Fibroblast of villous mesenchyme (primary cell): Measurements from ENCODE around the gene DET1. TPM values are rescaled to one million over a fixed set of nuclear protein-coding genes. Genes with fewer than 3 reads are reported as not detected.

Experiments
- DNase-seq: peaks from one replicate; pipeline ENCODE4 v3.0.0-alpha.2; 2010; ENCODE audit warnings: low read depth
- H3K4me3 ChIP-seq: 2 replicates; pipeline ENCODE4 v1.5.1; 2011; ENCODE audit warnings: low read depth, mild to moderate bottlenecking, low read length
- CTCF ChIP-seq: IDR thresholded peaks from 2 replicates; pipeline ENCODE4 v1.5.1; 2012; ENCODE audit warnings: low read depth, mild to moderate bottlenecking, low read length; ENCODE audit not compliant: insufficient read depth
- total RNA-seq: library from RNA; depleted of rRNA; stranded (reverse); fragments of >200 nt; gene quantifications from 2 replicates; pipeline ENCODE4 v1.2.3, GENCODE V29; 2012

Gene DET1
- total RNA-seq, result 6.4 and 7.8 TPM in 2 replicates

DNA sequence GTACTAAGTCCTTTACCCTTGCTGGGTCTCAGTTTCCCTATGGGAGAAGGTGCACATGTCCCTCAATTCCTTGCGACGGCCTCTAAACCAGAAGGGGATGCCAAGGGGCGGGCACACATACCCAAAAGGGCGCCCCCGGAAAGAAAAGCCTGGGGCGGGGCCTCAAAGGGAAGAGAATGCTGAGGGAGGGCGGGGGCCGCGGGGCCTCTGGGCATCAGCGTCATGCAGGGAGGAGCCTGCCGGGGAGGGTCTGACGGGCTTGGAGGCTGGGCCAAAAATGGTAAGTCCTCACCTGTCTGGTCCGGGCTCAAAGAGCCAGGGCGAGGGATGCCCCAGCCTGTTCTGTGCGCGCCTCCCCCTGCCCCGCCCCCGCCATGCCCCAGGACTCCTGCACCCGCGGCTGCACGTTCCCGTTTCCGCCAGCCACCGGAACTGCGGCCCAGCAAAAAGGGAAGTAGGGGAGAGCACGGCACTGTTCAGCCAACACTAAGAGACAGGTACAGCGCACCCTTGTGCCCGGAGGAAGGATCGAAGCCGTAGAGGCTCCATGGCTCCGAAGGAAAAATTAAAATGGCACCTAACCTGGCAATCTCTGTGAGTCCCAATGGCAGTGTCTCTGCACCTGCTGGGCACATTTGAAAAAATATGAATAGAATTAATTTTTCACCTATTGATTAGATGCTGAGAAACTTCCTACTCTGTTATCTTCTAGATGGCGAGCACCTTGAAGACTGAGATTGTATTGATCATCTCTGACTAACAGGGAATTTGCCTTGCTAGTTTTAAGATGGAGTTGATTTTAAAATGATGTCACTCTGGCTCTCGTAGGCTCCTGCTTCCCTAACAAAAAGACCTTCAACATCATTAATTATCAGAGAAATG, at the start of gene DET1:
DET1 (minus strand) TSS at position 434 of the 882 bp plus-strand sequence. CDS start 14,976 bp downstream, outside the sequence.
- H3K4me3 ChIP-seq, result peak within 1 kb of the TSS; percentile 81
- peak; percentile 95 for DNase-seq
- peak; percentile 84 for TF ChIP-seq CTCF

DNA sequence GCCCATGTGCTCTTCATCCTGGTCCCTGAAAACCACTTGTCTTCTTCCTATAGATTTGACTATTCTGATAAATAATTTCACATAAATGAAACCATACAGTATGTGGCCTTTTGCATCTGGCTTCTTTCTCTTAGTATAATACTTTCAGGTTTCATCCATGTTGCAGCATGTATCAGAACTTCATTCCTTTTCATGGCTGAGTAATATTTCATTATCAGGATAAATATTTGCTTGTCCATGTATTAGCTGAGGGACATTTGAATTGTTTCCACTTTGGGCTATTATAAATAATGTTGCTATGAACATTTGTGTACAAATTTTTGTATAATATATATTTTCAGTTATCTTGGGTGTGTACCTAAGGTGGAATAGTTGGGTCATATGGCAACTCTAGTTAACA, 44.9 kb upstream of the DET1 start:
- DNase-seq, result no peak
- no peak overlapping the region for H3K4me3 ChIP-seq
- TF ChIP-seq CTCF, result no peak

- no peak overlapping the region for H3K4me3 ChIP-seq
- TF ChIP-seq CTCF, result no peak
- no peak for DNase-seq
These were observed 44.3 kb upstream of the DET1 start for GRCh38 chr15:88590759-88591158.

GRCh38 chr15:88586401-88587162, 40.1 kb upstream of the DET1 start:
- H3K4me3 ChIP-seq, result no peak overlapping the region
- no peak for DNase-seq
- no peak for TF ChIP-seq CTCF

- DNase-seq, result no peak
- no peak overlapping the region for H3K4me3 ChIP-seq
- no peak for TF ChIP-seq CTCF
These were observed 34.1 kb upstream of the DET1 start for GRCh38 chr15:88580532-88580931.

GRCh38 chr15:88579322-88579721, 32.8 kb upstream of the DET1 start:
- no peak for TF ChIP-seq CTCF
- DNase-seq, result no peak
- no peak overlapping the region for H3K4me3 ChIP-seq
